HG03139 (cell line): Measurements from ENCODE around the gene WDR43.

ENCODE experiments used
- ATAC-seq: cut with Tn5 transposase; IDR thresholded peaks from one replicate; pipeline ENCODE4 v1.9.1; 2021; ENCODE audit not compliant: unreplicated experiment

Gene WDR43

GRCh38 chr2:28894470-28895188 lies at the start of gene WDR43:
Gene WDR43, plus strand, starts transcription at chr2:28894667. Its CDS starts 32 bp downstream, at chr2:28894699.
- ATAC-seq: peak; percentile 89

- ATAC-seq: no peak
Measured at GRCh38 chr2:28855193-28855592, 39.3 kb upstream of the WDR43 start.

- ATAC-seq: no peak
Measured at GRCh38 chr2:28855977-28856376, 38.5 kb upstream of the WDR43 start.

GRCh38 chr2:28868611-28869010 lies 25.9 kb upstream of the WDR43 start:
- no peak for ATAC-seq

GRCh38 chr2:28869494-28870145 lies 24.8 kb upstream of the WDR43 start:
- peak; percentile 20 for ATAC-seq

GRCh38 chr2:28870146-28870891 lies 24.1 kb upstream of the WDR43 start, which contains the start of gene TRMT61B:
Gene TRMT61B, minus strand, starts transcription at chr2:28870309. Its CDS starts 32 bp downstream, at chr2:28870277.
- ATAC-seq: peak; percentile 88

- ATAC-seq: no peak
Measured at GRCh38 chr2:28871620-28872019, 22.8 kb upstream of the WDR43 start.

GRCh38 chr2:28880193-28880592 lies 14.3 kb upstream of the WDR43 start:
- no peak for ATAC-seq

GRCh38 chr2:28893488-28893887 lies 979 bp upstream of the WDR43 start:
- ATAC-seq: no peak

- peak; percentile 19 for ATAC-seq
Measured at GRCh38 chr2:28895189-28895893, 874 bp downstream of the WDR43 start.

- no peak for ATAC-seq
Measured at GRCh38 chr2:28896906-28897305, 2.4 kb downstream of the WDR43 start.

GRCh38 chr2:28898048-28898447 lies 3.6 kb downstream of the WDR43 start:
- ATAC-seq: no peak

- no peak for ATAC-seq
Measured at GRCh38 chr2:28901202-28901601, 6.7 kb downstream of the WDR43 start.

- ATAC-seq: no peak
Measured at GRCh38 chr2:28901841-28902240, 7.4 kb downstream of the WDR43 start.

- no peak for ATAC-seq
Measured at GRCh38 chr2:28902584-28902983, 8.1 kb downstream of the WDR43 start.

GRCh38 chr2:28904295-28904694 lies 9.8 kb downstream of the WDR43 start:
- no peak for ATAC-seq

GRCh38 chr2:28904802-28905457 lies 10.5 kb downstream of the WDR43 start:
- ATAC-seq: no peak

GRCh38 chr2:28905533-28905932 lies 11.1 kb downstream of the WDR43 start:
- ATAC-seq: no peak

GRCh38 chr2:28906376-28906775 lies 11.9 kb downstream of the WDR43 start:
- no peak for ATAC-seq

- no peak for ATAC-seq
Measured at GRCh38 chr2:28906821-28907220, 12.4 kb downstream of the WDR43 start.

- ATAC-seq: no peak
Measured at GRCh38 chr2:28908172-28908571, 13.7 kb downstream of the WDR43 start.
